NCI-H345 treated with DMSO at 0.1 percent for 48 hours (cell line): ENCODE data around the gene TPR.
"Not testable (repeated sequence)": the region's sequence is repeated elsewhere in the genome, so short reads cannot be mapped to it uniquely, and the experiment has no call there.

Experiments used
- DNase-seq: peaks from one replicate; lab custom pipeline; 2025; ENCODE audit not compliant: unreplicated experiment; lab: John Stamatoyannopoulos, UW

TPR gene

DNA sequence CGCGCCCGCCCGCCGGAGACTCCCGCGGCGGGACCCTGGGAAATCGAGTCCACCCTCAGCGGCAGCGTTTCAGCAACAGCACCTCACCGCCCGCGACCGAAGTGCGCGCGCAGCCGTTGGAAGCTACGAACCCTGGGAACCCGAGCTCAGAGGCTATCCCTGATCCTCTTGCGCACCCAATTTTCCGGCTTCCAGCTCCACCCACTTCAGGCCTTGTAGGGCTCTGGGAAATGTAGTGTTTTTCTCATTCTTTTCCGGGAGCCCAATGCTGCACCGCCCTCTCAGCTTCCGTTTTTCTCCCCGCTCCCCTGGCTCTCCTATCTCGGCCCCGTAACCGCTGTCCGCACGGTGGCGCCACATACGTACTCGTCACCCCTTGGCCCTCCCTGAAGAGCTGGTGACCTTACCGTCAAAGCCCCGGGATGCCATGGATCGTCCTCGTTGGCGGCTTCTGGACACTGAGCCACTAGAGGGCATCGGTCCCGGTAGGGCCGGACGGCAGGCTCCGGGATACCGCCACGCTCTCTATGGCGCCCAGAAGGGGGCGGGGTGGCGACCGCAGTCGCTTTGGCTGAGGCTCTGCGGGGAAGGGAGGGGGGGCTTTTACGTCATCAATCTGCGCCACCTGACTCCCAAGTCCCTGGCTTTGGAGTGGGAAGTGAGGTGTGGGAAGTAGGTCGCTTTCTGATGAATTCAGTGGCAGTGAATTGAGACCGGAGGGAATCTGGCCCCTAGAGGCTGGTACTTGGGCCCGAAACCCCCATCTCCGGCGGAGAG is at the start of gene TPR, which contains the start of gene ODR4:
TSS of gene TPR (minus strand) at position 102 of the 777 bp plus-strand sequence. CDS start 225 bp downstream, outside the sequence.
TSS of gene ODR4 (plus strand) at position 687 of the 777 bp plus-strand sequence. CDS start 3,948 bp downstream, outside the sequence.
- DNase-seq: peak; percentile 97

DNA sequence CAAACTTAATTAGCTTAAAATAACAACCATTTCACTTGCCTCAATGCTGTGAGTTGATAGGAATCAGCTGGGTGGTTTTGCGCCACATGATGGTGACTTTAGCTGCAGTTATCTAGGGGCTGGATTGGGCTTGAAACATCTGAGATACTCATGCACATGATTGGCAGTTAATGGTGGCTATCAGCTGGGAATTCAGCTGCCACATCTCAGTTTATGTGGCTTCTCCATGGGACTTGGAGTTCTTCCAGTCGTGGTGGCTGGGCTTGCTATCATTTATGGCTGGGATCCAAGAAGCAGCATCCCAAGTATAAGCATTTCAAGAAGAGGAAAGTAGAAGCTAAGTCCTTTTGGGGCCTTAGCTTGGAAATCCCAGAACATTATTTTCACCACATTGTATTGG is 49.5 kb upstream of the TPR start:
- DNase-seq: no peak

DNA sequence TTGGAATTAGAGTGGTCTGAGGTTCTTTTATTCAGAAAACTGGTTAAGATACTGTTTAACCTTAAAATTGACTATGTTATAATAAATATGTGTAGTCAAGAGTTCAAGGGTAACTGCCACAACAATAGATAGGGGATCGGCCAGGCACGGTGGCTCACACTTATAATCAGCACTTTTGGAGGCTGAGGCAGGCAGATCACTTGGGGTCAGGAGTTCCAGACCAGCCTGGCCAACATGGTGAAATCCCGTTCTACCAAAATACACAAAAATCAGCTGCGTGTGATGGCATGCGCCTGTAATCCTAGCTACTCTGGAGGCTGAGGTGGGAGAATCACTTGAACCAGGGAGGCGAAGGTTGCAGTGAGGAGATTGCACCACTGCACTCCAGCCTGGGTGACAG is 46.4 kb upstream of the TPR start:
- DNase-seq: no peak

DNA sequence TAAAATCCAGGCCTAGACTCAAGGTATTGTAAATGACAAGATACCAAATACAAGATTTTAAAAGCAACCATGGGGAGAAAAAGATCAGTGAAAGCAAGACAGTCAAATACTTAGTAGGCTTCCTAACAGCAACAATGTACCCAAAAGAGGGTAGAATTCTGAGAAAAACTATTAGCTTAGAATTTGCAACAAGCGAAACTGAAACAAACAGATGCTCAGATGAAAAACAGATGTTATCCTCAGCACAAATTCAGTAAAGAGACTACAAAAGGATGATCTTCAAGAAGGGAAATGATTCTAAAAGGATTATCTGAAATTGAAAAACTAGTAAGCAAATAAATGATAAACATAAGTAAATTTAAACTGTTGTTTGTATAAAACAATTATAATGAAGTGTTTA is 45.9 kb upstream of the TPR start:
- no peak for DNase-seq

DNA sequence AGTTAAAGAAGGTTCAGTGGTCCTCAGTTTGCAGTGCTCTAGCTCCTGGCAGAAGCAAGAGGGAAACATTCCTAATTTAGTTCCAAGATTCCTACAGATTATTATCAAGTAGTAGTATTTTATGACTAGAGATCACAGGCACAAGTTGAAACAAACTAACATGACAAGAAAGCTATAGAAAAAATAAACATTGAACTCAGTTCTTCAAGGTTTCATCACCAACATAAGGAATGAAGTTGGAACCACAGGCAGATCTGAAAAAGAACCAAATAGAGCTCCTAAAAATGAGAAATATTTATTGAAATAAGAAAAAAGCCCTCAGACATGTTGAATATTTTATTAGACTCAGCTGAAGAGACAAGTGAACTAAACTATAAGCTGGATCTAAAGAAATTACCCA is 45.3 kb upstream of the TPR start:
- no peak for DNase-seq

DNA sequence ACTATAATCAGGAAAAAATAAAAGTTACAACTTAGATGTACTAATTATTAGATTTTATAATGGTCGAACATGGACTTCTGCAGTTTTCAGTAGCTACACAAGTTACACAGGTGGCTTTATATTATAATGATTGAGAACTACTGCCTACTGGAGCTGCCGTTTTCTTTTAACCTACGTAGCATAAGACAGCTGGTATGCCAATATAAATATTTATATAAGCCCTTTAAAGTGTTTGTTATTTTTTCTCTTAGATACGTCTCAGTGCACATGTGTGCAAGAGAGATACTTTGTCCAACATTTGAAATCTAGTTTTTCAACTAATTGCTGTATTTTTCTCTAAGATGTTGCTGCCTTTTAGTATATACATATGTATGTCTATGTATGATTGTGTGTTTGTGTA is 43.5 kb upstream of the TPR start:
- DNase-seq: peak; percentile 55

DNA sequence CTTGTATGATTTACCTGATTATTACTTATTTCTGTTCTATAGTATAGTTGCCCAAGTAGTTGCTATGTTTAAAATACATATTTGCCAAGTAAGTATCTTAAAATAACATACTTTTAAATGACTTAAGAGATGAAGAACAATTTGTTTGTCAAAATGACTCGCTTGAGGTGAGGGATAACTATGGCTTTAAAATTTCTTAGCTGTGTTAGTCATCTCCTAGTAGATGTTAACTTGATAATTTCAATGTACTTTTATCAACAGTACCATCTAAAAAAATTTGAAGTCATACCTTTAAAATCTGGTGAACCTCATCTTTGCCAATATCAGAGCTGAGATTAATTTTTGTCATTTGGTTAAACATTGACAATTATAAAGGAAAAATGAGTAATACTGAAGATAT is 38.3 kb upstream of the TPR start:
- no peak for DNase-seq

DNA sequence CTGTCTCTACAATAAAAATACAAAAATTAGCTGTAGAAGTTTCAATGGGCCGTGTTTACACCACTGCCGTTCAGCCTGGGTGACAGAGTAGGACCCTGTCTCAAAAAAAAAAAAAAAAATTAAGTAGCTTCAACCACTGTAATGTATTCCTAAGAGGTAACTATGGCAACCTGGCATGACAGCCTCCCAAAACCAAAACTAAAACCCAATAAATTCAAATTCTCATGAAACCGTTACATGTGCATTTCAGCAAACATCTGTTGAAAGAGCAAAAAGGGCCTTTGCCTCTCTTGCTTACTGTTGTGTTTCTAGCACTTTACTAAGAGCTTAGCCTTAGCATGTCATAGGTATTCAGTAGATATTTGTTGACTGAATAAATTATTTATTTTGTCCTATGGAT is 34.0 kb upstream of the TPR start:
- DNase-seq: no peak

DNA sequence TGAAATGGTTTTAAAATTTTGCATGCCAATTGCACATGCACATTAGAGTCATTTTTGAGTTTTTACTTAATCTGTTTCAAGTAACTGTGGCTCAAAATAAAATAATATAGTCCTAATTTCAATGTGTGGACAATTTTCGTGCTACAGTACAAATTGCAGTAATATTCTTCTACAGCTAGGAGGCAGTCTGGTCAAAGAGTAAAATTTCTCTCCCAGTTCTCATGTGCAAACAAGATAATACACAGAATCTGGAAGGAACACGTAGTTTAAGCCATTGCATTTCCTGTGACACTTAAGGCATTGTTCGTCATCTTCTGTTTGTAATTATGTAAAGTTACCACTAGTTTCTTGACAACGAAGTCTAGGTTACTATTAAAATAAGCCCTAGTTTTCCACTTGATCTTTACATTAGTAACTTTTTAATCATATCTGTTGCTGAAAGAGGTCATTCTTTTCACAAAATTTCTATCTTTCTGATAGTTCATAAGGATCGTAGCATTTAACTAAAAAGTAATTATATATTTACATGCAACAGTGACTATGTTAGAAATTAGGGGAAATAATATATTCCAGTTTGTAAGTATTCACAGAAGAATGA is 29.5 kb upstream of the TPR start:
- DNase-seq: peak; percentile 22

DNA sequence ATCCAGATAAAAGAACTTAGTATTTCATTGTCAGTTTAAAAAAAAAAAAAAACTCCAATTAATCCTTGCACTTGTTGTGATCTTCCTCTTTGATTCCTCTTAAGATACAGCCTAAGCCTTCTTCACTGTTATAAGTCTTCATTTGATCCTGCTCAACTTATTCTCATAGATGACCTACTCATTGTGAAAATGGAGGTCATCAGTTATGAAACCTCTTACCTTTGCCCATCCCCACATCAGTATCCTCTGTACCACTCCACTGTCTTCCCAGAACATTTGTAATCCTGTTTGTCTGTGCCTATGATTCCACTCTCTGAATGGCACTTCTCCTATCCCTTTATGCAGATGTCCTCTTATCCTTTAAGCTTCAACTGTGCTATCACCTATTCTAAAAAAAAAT is 28.6 kb upstream of the TPR start:
- DNase-seq: no peak

DNA sequence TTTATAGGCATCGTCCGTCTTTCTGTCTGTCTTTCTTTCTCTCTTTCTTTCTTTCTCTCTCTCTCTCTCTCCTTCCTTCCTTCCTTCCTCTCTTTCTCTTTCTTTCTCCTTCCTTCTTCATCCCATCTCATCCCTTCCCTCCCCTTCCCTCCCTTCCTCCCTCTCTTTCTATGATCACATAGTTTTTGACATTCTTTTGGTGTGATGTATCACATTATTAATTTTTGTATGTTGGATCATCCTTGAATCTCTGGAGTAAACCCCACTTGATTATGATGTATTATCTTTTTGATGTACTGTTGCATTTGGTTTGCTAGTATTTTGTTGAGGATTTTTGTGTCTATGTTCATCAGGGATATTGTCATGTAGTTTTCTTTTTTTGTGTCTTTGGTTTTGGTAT is 26.4 kb upstream of the TPR start:
- DNase-seq: not testable (repeated sequence)

DNA sequence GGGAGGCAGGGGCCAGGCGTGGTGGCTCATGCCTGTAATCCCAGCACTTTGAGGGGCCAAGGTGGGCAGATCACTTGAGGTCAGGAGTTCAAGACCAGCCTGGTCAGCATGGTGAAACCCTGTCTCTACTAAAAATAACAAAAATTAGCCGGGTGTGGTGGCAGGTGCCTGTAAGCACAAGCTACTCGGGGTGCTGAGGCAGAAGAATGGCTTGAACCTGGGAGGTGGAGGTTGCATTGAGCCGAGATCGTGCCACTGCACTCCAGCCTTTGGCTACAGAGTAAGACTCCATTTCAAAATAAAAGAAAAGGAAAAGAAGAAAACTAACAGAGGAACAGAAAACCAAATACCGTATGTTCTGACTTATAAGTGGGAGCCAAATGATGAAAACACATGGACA is 17.7 kb upstream of the TPR start:
- not testable (repeated sequence) for DNase-seq

DNA sequence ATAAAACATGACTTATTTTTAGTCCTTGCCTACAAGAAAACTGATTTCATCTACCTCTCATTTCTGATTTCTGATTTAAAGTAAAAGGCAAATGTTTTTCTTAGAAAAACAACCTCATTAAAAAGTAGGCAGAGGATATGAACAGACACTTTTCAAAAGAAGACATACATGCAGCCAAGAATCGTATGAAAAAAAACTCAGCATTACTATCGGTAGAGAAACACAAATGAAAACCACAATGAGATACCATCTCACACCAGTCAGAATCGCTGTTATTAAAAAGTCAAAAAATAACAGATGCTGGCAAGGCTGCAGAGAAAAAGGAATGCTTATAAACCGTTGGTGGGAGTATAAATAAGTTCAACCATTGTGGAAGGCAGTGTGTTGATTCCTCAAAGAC is 16.8 kb upstream of the TPR start:
- no peak for DNase-seq

DNA sequence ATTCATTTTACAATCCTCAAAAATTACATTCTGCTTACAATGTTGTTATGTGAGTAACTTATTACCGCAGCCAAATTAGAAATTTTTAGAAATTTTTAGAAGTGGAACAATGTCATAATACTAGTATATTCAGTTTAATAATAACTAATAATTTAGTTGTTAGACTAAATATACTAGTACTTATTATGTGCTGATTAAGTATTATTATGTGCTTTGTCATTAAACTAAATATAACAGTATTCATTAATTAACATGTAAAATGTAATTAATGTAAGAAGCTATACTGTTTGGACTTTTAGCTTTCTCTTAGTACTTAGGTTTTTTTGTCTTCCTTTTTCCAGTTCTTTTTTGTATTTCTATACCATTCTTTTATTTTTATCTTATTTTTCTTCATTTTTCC is 15.9 kb upstream of the TPR start:
- no peak for DNase-seq

DNA sequence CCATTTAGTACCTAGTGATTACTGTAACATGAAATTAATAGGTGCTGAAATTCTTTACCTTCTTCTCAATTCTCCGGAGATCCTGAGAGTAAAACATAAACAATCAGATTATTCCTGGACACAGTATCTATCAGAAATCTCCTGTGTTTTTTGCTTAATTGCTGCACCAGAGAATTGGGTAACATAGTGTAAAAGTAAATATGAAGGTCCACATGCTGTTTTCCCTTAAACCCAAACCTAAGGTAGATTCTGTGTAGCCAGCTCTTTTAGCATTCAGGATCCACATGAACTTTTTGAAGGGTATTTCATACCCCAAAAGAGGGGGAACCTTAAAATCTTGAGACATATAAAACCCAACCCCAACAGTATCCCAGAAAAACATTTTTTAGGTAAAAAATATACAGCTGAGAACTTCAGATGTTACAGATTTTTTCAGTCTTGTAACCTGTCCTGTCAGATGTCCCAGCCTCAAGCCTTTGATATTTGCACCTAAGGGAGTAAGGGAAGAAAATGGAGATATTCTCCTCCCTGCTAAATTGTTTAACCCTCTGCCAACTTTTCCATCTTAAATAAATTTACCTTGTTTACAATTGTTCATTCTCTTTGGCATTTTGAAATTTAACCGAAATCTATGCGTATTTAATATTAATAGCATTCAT is 11.8 kb upstream of the TPR start:
- no peak for DNase-seq

DNA sequence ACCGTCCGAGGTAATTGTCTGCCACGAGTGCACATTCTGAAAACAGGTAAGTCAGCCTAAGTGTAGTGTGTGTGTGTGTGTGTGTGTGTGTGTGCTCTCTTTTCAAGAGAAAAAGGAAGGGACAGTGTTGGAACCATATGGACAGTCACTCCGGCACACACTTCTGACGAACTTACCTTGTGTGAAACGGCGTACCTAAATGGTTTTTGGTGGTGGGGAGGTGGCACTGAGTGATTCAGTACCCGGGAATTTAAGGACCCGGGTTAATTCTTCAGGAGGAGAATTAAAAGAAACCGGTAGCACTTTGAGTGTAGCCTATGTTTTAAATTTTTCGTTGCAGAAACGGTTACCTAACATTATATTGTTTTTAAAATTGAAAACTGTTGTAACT is 871 bp upstream of the TPR start:
- DNase-seq: no peak

DNA sequence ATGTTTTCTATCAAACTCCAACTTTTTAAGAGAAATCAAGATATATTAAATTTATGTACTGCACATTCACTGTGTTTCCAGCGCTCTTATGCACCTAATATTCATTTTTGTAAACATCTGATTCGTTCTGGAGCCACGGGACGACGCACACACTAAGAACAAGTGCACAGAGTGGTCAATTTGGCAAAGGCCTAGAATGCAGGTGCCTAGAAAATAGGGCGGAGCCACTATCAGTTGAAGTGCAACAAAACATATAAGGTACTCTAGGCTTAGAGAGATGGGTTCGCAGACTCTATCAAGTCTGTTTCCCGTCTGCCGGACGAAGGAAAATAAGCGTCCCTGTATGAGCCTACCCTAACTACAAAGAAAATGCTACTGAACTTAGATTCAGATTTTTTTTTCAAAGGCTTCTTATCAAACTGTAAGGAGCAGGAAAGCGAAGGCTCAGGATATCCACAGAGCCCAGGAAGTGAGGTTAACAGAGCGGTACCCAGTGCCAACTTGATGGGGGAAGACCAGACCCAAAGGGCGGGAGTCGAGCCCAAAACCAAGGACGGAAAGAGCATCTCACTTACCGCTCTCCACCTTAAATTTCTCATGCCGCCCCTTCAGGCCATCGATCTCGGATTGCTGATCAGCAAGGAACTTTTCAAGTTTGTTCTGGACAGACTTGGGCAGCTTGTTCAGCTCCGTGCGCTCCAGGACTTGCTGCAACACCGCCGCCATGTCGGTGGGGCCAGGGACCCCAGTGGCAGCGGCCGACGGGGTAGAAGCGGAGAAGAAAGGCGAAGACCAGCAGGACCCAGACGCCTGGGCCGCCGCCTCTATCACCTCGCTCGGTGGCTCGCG is 526 bp downstream of the TPR start:
- DNase-seq: peak; percentile 52

DNA sequence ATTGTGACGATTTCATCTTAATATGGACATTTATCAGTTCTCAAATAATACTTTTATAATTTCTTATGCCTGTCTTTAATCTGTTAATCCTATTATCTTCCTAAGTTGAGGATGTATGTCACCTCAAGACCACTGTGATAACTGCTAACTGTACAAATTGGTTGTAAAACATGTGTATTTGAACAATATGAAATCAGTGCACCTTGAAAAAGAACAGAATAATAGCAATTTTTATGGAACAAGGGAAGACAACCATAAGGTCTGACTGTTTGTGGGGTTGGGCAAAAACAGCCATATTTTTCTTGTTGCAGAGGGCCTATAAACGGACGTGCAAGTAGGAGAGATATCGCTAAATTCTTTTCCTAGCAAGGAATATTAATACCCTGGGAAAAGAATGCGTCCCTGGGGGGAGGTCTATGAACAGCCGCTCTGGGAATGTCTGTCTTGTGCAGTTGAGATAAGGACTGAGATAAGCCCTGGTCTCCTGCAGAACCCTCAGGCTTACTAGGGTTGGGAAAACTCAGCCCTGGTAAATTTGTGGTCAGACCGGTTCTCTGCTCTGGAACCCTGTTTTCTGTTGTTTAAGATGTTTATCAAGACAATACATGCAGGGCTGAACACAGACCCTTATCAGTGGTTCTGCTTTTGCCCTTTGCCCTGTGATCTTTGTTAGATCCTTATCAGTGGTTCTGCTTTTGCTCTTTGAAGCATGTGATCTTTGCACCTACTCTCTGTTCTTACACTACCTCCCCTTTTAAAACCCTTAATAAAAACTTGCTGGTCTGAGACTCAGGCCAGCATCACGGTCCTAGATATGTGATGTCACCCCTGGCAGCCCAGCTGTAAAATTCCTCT is 27.0 kb downstream of the TPR start:
- DNase-seq: not testable (repeated sequence)

DNA sequence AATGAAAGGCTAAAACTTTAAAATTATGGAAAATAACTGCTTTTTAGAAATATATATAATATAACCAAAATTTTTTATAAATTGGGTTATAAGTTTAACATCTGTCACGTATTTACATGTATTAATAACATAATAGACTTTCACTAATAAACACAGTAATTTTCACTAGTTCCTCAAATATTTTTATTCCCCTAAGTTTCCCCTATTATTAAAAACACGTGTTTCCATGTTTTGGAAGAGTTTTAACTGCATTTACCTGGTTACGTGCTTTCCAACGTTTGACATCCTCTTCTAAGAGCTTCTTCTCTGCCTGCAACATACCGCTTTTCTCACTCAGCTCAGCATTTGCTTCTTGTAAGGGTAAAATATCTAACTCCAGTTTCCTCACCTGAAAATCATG is 34.3 kb downstream of the TPR start:
- DNase-seq: no peak

DNA sequence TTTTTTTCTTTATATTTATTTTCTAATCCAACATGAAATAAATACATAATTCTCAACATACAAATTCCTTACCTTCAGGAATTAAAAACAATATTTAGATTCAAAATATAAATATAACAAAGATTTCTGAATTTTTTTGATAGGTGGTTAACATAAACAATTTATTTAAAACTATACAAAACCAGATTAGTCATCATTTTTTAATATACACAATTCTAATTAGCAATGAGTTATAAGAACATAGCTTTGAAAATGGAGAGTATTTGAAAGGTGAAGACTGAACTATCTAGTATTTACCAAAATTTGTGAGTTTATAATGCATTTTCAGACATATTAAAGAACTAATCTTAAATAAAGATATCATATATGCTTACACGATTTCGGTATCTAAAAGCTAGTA is 37.5 kb downstream of the TPR start:
- DNase-seq: no peak
